HG03139 (cell line): ENCODE results near the gene CRYGA.
"Not testable (repeated sequence)": the region's sequence is repeated elsewhere in the genome, so short reads cannot be mapped to it uniquely, and the experiment has no call there.

Source experiments
- ATAC-seq: cut with Tn5 transposase; IDR thresholded peaks from one replicate; pipeline ENCODE4 v1.9.1; 2021; ENCODE audit not compliant: unreplicated experiment

CRYGA gene

DNA sequence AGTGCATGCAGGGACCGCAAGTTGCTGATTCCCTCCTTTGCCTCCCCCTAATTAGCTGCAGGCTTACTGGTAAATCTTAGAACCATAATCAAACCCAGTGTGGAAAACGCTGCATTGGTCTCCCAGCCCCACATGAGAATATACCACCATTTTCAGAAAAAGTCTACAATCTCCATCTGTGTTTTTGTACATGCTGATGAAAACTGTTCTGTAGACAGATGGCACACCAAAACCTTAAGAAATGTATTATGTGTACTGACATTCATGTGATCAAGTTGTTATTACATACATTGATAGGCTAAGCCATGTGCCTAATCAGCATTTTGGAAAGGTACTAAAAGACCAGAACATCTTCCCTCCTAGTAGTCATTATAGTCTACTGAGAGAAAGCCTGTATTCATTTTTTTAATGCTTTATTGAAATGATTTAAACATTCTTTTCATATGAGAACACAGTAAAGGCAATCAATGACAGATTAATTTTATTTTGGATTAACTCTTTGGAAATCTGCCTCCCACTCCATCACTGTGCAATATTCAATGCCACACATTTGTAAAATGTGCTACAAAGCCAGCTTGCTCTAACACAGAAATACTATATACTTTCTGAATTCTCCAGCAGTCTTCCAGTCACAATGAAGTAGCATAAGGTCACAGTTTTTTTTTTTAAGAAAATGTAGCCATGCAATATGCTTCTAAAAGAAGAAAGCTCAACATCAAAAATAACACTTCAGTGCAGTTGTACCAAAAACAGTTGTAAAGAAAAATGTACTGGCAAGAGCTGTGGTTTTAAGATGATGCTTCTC is 1.8 kb upstream of the CRYGA start:
- no peak for ATAC-seq

DNA sequence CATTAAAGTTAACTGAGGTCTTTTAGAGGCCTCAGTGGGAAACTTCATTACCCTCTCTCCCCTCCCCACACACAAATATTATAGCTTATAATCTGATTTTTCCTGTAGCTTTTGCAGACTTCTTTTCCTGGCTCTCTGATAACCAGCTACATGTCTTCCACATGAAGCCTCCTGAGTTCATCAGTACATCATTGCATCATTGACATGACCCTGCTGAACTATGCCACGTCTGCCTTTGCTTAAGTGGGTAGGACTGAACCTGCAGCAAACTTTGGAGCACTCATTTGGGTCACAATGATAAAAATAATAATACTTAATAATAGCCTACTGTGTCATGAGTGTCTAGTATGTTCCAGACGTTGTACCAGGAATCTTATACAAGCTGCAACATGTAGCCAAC is 7.0 kb downstream of the CRYGA start:
- no peak for ATAC-seq

DNA sequence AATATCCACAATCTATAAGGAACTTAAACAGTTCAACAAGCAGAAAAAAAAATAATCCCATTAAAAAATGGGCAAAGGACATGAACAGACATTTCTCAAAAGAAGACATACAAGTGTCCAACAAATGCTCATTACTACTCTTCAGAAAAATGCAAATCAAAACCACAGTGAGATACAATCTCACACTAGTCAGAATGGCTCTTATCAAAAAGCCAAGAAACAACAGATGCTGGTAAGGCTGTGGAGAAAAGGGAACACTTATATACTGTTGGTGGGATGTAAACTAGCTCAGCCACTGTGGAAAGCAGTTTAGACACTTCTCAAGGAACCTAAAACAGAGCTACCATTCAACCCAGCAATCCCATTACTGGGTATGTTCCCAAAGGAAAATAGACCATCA is 10.2 kb downstream of the CRYGA start:
- no peak for ATAC-seq

DNA sequence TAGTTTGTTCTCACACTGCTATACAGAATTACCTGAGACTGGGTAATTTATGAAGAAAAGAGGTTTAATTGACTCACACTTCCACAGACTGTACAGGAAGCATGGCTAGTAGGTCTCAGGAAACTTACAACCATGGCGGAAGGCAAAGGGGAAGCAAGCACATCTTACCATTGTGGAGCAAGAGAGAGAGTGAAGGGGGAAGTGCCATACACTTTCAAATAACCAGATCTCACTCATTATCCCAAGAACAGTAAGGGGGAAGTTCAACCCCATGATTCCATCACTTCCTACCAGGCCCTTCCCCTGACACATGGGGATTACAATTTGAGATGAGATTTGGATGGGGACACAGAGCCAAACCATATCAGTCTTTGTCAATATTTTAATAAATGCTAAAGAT is 12.4 kb downstream of the CRYGA start:
- ATAC-seq: no peak

DNA sequence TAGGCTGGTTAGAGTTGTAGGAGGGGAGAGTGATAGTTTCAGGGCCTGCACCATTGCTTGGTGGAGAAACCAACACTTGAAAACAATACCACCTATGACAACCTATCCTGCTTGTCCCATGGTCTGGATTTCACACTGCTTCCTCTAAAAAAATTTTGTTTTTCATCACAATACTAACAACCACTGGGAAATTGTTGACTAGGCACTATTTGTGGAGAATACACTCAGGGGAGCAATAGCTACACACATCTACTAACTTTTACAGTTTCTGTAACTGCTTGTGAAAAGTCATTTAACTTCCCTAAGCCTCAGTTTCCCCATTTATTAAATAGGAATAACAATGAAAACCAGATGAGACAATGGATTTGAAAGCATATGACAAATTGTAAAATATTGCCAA is 13.3 kb downstream of the CRYGA start:
- no peak for ATAC-seq

DNA sequence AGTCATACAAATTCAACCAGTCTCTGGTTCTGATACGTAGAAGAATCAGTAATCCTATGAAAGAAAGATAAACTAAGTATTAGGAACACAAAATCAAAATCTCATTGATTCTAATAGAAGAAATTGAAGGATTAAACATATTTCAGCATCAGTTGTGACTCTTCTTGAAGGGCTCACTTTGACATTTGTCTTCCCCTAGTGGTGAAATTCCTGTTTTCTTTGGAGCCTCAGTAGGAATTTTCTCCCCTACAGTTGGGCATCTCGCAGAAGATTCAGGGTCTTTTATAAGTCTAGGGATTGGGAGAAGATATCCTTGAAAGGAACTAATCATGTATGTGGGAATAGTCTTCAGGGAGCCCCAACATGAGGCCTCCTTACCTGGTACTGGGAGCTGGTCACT is 14.6 kb downstream of the CRYGA start:
- no peak for ATAC-seq

DNA sequence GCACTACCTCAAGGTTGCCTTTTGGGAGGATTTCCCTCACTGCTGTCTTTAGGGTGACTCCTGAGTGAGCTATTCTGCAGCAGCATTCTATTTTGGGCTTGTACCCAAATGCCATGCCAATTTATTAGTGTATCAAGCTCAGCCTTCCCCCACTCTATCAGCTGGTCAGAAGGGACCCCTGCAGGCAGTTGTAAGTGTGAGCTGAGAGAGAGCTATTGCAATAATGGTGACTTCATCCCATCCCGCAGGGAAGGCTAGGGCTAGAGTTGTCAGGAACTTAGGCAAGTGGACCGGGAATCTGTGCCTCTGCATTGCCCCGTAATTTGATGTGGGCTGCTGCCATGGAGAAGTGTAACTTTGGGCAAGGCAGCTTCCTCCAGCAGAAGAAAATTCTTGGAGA is 15.6 kb downstream of the CRYGA start:
- no peak for ATAC-seq

DNA sequence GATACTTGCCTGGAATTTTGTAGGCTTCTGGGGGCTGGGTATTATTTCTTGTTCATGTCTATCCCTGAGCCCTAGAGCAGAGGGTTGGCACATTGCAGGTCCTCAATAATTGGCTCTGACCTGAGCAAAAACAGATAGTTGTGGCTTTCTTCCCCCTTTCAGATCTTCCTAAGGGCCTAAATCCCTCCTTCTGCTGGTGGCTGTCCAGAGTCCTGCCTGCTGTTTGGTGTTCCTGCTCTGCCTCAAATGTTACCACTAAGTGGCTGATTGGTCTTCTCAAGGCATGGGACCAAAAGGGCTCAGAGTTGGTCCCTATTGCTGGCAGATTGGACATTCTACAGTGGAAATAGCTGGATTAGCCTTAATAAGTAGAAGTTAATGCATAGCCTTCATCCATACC is 16.4 kb downstream of the CRYGA start:
- no peak for ATAC-seq

DNA sequence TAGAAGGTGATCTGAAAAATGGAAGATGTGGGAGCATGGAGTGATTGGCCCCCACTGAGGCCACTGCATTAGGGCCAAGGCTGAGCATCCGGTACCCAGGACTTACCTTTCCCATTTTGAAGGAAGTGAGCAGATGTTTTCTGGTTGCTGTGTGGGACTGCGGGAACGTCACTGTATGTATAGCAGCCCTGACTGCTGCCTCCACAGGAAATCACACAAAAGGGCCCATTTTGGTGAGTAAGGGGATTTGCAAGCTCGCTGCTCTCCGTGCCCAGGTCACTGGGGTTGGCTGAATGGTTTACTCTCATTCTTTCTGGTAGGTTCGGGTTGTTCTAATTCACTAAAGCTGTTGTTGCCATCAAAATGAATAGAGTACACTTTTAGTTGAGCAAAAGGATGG is 17.4 kb downstream of the CRYGA start, which contains the start of gene CRYGB:
CRYGB (minus strand) TSS at position 153 of the 400 bp plus-strand sequence; CDS start at position 115, 38 bp downstream.
- ATAC-seq: no peak

DNA sequence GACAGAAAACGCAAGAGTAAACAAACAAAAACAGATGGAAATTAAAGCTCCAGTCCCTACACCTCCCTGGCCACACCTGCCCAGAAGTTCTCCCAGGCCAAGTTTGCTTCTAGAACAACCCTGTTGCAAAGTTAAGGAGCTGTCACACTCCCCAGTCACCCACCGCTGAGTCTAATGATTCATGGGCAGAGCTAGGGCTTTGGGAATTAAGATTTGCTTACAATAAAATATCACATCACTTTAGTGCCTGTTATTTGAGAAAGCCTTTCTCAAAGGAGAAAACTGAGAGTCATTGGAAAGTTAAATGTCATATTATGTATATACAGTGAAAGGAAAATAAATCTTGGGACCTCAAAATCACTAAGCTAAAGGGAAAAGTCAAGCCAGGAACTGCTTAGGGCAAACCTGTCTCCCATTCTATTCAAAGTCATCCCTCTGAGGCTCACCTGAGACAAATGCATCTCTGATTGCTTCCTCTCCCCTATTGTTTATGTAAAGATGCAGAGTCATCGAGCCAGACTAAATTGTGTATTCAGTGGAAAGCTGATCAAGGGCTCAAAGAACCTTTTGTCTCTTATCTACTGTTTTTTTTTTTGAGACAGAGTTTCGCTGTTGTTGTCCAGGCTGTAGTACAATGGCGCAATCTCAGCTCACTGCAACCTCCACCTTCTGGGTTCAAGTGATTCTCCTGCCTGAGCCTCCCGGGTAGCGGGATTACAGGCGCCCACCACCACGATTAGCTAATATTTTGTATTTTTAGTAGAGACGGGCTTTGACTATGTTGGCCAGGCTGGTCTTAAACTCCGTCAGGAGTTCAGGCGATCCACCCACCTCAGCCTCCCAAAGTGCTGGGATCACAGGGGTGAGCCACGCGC is 20.2 kb downstream of the CRYGA start:
- ATAC-seq: no peak

DNA sequence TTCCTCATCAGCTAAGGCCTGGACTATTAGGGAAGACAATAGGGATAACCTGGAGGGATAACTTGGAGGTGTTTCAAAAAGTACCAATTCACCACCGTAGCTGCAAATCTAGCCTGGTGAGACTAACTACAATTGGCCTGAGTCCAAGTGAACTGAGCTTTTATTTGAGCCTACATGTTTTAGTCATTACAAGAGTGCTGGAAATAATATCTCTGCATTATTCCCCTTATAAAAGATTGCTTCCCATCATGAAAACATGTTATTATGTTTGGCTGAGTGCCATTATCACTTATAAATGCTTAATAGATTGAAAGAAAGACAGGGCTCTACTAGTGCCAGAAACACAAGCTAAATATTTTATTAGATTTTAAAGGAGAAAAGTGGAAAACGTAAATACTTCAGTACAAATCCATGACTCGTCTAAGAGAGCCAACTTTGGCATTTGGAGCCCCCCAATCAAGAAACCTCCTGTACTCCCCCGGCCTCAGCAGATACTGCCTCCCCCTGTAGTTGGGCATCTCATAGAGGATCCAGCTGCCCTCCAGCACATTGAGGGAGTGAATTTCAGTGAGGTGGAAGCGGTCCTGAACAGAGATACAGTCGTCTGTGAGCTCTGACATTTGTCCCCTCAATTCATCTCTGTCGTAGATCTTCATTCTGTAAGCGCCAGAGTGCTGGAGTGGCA is 21.0 kb downstream of the CRYGA start:
- no peak for ATAC-seq

DNA sequence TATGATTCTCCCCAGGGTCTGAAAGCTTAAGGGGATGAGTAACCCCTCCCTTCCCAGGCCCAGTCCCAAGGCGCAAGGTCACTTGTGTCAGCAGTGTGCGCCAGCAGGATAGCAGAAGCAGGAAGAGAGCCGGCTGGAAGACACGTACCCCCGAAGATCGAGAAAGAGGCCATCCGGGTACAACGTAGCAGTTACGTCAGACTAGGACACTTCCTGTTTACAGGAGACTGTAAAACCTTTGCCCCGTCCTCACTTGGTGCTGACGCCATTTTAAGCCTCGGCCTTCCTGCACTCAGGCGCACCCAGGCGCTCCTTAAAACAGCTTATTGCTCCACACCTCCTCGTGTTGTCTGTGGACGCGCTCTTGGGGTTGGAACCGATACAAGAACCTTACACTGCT is 23.9 kb downstream of the CRYGA start:
- no peak for ATAC-seq

DNA sequence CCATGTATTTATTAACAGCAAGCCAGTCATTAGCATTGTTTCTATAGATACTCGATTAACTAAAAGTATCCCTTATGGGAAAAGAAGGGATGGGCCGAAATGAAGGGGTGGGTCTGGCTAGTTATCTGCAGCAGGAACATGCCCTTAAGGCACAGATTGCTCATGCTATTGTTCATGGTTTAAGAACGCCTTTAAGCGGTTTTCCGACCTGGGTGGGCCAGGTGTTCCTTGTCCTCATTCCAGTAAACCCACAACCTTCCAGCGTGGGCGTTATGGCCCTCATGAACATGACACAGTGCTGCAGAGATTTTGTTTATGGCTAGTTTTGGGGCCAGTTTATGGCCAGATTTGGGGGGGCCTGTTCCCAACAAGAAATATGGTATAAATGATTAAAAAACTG is 25.1 kb downstream of the CRYGA start:
- ATAC-seq: not testable (repeated sequence)

DNA sequence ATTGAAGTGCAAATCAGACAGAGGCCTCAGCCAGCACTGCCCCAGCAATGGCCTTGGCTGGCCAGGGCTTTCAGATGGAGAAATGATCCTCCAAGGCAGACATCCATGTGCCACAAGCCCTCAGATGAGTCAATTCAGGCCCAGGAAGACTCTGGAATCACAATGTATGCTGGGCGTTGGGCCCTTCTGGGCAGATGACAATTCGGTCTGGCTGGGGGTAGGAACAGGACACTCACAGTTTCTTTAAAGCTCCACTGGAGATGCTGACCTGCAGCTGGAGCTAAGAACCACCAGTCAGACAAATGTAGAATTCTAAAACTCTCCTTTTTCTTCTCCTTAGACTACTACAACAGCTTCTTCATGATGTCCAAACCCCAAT is 26.7 kb downstream of the CRYGA start:
- ATAC-seq: no peak

DNA sequence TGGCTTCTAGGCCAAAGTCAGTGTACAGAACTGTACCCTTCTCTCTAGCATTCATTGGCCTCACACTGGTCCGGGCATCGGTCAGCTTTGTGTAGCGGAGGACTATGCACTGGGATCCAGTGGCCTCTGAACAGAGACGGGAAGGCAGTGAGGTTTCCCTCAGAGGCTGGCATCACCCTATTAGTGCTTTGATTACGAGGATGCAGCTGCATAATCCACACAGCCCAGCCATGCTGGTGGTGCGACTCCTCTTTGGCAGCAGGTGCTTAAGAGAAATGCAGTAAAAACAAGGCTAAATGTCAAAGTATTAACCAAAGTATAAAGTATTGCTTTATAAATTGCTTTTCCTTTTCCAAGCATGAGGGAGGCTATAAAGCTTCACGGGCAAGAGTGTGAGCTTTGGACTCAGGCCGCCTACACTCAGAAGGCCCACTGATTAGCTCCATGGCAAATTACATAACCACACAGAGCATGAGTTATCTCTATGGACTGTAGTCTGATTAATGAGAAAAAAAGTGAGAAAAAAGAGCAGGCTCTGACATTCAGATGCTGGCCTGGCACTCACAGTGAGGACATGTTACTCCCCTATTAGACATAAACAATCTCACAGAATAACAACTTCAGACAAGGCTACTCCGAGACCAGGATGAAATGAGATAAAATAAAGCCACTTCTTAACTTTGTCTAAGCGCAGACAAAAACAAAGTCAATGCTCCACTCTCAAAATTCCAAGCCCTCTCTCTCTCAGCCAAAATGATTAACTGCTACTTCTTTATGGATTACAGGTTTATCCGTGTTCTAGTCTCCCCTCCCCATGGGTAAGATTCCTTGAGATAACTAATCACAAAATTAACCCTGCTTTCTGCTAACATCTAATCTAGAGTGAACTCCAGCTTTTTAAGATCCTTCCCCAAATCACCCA is 27.3 kb downstream of the CRYGA start:
- no peak for ATAC-seq

DNA sequence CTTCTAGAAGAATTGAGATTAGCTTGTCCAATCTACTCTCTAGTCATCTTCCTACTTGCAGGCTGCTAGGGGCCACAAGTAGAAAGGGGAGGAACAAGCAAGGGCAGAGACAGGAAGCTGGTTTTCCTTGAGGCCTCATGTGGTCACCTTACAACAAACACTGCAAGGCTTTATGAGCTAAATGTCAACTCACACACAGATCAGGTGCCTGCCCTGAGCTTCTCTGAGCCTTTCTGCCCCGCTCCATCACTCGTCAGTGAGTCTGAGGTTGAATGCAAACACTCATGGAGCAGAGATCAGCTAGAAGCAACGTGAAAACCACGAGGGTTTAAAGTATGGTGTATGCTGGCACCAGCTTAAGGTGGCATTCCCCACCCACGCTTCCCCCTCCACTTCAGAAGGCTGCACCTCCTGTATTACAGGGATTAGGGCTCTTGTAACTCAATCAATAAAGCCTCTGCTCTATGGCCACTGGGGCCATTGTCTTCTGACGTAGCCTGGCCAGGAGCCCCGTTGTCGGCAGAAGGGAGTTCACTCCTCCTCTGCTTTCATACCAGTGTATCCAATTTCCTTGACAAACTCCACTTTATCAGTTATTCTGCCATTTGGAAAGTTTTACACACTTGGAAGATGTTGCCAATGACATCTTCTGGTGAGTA is 28.3 kb downstream of the CRYGA start:
- no peak for ATAC-seq

DNA sequence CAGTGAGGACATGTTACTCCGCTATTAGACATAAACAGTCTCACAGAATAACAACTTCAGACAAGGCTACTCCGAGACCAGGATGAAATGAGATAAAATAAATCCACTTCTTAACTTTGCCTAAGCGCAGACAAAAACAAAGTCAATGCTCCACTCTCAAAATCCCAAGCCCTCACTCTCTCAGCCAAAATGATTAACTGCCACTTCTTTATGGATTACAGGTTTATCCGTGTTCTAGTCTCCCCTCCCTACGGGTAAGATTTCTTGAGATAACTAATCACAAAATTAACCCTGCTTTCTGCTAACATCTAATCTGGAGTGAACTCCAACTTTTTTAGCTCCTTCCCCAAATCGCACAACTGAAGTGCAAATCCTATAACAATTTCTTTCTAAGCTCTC is 32.7 kb downstream of the CRYGA start:
- ATAC-seq: no peak

DNA sequence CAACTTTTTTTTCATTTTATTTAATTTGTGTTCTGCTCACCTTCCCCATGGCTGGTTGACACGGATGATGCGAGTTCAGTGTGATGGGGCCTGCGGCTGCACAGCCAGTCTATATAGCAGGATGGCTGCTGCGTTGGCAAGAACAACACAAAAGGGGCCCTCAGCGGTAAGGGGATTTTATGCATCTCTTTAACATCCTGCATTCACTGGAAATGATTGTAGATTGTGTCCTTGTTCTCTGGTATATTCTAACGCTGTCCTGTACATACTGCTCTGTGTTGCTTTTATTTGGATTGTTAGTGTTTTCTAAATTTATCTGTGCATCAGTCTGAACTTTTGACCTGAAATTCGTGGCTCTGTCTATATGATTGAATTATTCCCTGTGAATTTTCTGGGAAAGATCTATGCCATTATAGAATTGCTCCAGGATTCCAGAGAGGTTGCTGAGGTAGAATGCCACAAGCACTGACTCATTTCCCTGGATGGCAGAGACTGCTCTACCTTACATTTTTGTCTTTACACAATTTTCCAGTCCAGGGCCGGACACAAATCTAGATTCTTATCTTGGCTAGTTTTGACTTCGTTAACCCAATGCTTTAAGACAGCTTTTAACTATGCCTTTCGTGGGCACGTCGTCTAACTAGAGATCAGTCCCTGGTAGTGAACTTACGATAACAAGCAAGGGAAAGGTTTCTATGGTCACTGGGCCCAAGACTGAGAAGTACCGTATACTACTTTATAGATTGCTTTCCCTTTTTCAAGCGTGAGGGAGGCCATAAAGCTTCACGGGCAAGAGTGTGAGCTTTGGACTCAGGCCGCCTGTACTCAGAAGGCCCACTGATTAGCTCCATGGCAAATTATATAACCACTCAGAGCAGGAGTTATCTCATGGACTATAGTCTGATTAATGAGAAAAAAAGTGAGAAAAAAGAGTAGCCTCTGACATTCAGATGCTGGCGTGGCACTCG is 33.4 kb downstream of the CRYGA start, which contains the start of gene CRYGC:
CRYGC (minus strand) TSS at position 85 of the 968 bp plus-strand sequence; CDS start at position 49, 36 bp downstream.
- ATAC-seq: no peak

DNA sequence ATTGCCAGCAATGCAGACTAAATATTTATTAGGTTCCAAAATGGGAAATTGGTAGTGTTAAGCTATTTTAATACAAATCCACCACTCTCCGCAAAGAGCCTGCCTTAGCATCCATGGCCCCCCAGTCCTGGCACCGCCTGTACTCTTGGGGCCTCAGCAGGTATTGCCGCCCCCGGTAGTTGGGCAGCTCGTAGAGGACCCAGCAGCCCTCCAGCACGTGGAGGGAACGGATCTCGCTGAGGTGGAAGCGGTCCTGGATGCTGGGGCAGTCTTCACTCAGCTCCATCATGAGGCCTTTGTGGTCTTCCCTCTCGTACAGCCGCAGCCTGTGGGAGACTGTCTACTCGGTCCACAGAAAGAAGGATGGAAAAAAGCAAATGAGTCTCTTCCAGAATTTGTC is 35.3 kb downstream of the CRYGA start:
- ATAC-seq: no peak
